KG1 (cell line): Measurements from ENCODE around the gene KLRG1.
A peak's percentile ranks its signal among the peaks of the same experiment; 100 is the strongest.

Experiments
- DNase-seq: peaks from one replicate; lab custom pipeline; 2025; lab: John Stamatoyannopoulos, UW

Gene KLRG1

DNA sequence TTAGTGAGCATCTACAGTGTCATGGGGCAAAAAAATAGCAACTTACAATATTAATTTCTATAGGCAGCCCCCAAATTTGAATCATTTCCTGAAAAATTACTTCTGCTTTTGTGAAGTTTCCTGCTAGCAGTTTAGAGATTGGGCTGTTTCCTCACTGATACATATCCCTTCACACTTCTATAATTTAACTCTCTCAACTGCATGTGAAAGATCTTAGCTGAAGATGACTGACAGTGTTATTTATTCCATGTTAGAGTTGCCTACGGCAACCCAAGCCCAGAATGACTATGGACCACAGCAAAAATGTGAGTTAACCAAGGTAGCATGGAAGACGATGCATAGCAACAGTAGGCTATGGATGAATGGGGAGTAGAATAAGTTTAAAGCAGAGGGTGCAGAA lies at the start of gene KLRG1:
Gene KLRG1 (plus strand): TSS at position 134 of the 400 bp plus-strand sequence. CDS start 90 bp downstream, at position 224.
- DNase-seq = peak; percentile 55

- DNase-seq = no peak
Observed at GRCh38 chr12:8941691-8942478, 47.5 kb upstream of the KLRG1 start.

DNA sequence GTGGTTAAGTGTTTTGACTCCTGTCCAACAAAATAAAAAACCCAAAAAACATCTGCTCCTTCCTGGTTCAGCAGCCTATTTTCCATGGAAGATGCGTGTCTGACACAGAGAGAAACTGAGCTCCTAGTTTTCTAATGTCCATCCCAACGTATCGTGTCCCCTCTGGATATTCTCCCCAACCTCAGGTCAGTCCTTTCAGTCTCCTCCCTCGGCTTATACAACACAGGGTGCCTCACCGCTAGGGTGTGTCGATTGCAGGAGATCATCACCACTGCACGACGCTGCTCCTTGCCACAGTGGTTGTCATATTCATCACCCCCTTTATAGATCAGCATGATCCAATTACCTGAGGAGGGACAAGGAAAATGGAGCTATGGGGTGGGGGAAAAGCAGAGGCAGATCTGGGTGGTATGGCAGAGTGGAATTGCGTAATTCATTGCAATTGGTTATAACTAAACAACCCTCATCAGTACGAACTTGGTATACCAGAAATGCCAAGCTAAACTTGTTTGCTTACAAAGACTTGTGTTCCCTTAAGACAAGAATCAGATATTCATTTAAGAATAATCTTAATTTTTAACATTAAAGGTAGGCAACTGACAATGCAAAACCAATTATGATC lies 45.7 kb upstream of the KLRG1 start:
- no peak for DNase-seq

- DNase-seq = no peak
Observed at GRCh38 chr12:8946733-8947132, 42.6 kb upstream of the KLRG1 start.

DNA sequence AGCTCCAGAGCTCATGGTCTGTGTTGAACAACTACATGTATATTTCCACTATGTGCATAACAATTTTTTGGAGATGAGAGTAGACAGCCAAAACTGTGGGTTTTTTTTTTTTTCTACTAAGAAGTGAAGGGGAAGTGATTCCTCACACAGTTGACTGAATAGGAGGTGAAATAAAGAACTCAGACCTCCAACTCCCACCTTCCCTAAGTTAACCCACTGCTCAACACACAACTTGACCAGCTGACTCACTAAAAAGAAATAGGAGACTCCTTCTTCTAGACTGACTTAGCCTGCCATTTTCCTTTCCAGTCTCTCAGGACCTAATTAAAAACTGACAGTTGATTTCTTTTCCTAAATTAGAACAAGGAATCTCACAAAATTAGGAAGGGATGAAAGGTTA lies 41.6 kb upstream of the KLRG1 start:
- DNase-seq = no peak

DNA sequence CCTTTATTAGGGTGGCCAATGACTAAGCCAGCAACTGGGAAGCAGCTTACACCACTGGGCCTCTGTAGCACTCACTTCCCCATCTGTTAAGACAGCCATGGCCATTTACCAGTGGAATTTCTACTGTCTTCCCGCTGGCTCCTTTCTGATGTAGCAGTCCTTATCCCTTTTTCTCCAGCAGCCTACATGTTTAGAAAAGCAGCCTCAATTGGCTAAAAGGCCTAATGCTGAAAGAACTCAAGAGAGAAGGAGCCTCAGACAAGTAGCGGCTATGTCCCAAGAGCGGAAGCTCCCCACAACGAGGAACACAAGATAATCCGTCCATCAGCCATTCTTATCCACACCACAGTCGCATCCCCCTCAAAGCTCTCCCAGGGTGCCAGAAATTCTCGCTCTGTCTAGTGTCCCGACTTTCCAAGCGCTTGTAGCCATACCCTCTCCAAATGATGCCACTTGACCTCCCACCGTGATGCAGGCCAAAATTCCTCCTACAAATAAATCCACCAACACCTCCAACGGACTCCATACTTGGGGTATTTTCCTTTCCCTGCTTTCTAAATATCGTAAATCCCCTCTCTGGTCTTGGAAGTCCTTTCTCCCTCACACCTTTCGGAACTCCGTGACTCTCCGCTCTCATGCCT lies 40.5 kb upstream of the KLRG1 start:
- no peak for DNase-seq

DNA sequence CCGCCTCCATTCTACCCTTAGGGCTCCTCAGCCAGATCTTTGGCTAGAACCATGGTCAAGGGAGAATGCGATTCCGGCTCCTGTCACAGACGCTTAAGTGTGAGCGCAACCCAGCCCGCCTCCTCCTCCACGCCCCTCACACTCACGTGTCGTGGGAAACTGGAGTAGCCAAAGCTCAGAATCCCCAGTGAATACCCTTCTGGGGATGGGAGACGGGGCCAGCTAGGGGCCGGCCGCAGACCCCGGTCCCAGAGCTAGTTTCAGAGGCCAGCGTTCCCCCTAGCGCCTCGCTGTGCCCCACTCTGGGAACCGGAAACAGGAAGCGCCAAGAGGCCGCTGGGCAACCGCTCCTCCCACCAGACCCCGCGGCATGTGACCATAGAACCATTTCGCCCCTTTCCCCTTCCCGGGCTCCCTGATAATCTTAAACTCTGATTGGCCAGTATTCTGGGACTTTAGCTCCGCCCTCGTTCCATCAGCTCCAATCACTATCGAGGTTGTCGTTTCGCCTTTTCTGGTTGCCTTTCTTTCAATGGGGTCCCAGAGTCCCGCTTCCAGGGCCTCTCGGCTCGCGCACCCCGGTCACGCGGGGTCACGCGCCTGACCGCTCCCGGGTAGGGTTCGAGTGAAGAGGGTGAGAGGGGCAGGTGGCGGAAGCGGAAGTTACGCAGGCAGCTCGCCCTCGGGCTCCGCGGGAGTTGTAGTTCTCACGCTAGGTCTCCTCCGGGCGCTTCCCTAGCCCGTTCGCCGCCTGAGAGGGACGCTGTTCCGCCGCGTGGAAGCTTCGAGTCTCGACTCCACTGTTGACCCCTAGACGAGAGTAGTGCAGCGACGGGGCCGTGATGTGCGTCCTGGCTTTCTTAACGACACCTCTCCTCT lies 39.8 kb upstream of the KLRG1 start, which contains the start of gene M6PR:
Gene M6PR (minus strand): TSS at position 304 of the 879 bp plus-strand sequence. CDS start 3,241 bp downstream, outside the sequence.
- peak; percentile 100 for DNase-seq

DNA sequence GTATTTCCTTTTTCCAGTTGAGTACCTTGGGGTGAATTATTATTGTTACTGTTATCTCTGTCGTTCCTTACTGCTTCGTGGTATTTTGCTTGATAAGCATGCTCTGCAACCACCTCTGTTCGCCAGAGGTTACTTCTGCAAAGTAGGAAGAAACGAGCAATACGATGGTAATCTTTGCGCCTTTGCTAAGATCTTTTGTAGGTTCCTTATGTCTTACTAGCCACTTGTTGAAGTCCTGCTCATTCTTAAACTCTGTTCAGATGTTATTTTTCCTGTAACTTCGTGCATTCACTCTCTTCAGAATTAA lies 39.2 kb upstream of the KLRG1 start:
- DNase-seq = peak; percentile 90

GRCh38 chr12:8950702-8951478 lies 38.5 kb upstream of the KLRG1 start:
- no peak for DNase-seq

- DNase-seq = no peak
Observed at GRCh38 chr12:8951744-8952143, 37.6 kb upstream of the KLRG1 start.

DNA sequence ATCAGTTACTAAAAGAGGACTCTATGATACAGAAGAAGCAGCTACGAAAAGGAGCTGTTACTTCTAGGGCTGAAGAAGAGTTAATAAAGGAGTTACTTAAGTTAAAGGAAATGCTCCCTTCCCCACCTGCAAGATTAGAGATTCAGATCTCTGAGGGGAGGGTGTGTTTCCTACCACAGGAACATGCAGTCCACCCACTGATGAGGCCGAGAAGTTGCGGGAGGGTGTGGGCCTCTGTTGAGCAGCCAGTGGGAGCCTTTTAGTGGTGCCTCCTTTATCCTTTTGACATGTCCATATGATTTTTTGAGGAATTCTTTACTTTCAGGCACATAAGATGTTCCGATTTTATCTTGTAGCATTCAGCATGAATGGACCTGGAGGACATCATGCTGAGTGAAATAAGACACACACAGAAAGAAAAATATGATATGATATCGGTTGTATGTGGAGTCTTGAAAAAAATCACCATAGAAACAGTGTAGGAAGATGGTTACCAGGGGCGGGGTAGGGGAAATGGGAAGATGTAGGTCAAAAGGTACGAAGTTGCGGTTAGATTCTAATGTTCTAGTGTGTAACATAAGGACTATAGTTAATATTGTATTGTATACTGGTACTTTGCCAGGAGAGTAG lies 35.5 kb upstream of the KLRG1 start:
- no peak for DNase-seq

GRCh38 chr12:8956073-8956472 lies 33.3 kb upstream of the KLRG1 start:
- no peak for DNase-seq

DNA sequence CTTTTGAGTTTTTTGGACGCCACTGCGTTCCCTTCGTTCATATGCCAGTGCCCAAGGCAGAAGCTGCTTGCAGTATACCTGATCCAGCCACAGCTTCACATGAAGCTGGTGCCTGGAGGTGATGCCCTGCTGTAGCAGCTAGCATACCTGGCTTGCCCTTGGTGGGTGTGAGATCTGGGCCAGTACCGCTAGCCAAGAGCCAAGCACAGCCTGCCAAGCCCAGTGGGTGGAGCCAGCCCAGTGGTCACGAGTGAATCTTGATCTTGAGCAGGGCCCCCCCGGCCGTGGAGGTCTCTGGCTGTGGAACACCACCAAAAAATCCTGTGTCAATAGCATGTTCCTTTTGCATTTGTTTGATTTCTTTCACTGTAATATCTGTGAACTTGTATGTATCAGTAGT lies 32.6 kb upstream of the KLRG1 start:
- DNase-seq = no peak

DNA sequence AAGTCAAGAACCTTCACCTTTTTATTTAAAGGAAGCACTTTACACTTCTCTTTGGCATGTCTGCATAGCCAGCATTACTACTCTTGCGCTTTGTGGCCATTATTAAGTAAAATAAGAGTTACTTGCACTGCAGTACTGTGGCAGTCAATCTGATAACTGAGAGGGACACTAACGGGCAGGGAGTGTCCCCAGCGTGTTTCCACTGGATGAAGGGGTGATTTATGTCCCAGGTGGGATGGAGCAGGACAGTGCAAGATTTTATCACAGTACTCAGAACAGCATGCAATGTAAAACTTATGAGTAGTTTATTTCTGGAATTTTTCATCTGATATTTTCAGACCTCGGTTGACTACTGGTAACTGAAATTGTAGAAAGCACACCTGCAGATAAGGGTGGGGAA lies 31.8 kb upstream of the KLRG1 start:
- DNase-seq = no peak

- DNase-seq = no peak
Observed at GRCh38 chr12:8958066-8958465, 31.3 kb upstream of the KLRG1 start.

GRCh38 chr12:8960176-8960575 lies 29.2 kb upstream of the KLRG1 start:
- DNase-seq = no peak

GRCh38 chr12:8968761-8969160 lies 20.6 kb upstream of the KLRG1 start:
- no peak for DNase-seq

DNA sequence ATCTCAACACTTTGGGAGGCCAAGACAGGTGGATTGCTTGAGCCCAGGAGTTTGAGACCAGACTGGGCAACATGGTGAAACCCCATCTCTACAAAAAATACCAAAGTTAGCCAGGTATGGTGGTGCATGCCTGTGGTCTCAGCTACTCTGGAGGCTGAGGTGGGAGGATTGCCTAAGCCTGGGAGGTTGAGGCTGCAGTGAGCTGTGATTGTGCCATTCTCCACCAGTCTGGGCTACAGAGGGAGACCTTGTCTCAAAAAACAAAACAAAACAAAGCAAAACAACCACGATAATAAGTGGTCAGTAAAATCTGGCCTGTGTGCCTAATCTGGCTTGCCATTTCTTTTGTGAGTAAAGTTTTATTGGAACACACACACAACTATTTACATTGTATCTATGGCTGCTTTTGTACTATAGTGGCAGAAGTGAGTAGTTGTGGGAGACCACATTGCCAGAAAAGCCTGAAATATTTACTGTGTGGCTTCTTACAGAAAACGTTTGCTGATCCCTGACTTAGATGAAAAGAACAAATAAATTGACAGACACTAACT lies 19.4 kb upstream of the KLRG1 start:
- no peak for DNase-seq

DNA sequence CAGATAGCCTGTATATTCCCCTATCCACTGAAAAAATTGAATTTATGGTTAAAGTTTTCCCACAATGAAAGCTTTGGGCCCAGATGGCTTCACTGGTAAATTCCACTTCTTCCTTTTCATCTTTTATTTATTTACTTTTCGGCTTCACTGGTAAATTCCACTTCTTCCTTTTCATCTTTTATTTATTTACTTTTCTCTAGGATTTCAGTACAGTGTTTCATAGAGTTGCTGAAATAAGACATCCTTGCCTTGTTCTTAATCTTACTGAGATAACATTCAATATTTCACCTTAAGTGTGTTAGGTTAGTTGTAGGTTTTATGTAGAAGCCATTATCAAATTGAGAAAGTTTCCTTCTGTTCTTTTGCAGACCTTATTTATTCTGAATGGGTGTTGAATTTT lies 18.9 kb upstream of the KLRG1 start:
- DNase-seq = no peak

DNA sequence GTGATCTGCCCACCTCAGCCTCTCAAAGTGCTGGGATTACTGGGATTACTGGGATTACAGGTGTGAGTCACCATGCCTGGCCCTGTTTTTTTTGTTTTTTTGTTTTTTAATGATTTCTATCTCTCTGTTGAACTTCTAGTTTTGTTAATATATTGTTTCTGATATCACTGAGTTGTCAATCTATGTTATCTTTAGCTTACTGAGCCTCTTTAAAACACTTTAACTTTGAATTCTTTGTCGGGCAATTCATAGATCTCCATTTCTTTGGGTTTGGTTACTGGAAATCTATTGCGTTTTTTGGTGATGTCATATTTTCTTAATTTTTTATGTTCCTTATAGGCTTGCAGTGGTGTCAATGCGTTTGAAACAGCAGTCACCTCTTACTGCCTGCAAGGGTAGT lies 9.2 kb upstream of the KLRG1 start:
- DNase-seq = no peak
